Measurements from ENCODE around the gene GNAQ. TPM values are rescaled to one million over a fixed set of nuclear protein-coding genes. Genes with fewer than 3 reads are reported as not detected.

Gene GNAQ
- polyA plus RNA-seq, 3 donors: 8.3 to 51.0 (median 9.6) TPM

DNA sequence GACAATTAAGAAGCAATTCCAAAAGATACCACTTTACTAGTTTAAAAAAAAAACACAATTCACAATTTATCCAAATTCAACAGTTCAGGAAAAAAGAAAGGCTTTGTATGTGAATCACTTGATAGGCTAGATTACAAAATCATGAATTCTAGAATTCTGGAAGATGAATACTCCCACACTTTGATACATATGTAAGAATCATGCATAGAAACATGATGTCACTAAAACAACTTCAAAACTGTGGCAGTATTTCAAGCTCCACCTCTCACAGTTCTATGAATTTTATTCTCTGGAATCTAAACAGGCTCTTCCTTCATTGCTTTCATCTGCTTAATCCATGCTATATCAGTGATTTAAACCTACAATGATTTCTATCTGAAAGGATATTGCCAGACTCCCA is 51.0 kb downstream of the GNAQ start:
- no peak overlapping the region for H3K9ac ChIP-seq (ENCODE audit: insufficient read depth, low read length, poor library complexity, severe bottlenecking)
- DNase-seq: no peak
- Mint-ChIP-seq H3K9me3 (peaks cover 0 to 2% (median 0%) of the 10 kb centered on the region in 7 donors), H3K36me3 (peaks cover 5 to 22% of the 10 kb centered on the region in 2 donors), H3K4me1 (peaks cover 66% of the 10 kb centered on the region), H3K4me3 (no peak overlapping the region), H3K27me3 (ENCODE audit: low read depth in 3 of 3) (no peaks in the 10 kb centered on the region), H3K27ac (peak overlapping the region in 3 of 7 donors; percentile 32 to 50 (median 35))
- peak overlapping the region in 1 of 2 donors; percentile 74 for H3K27ac ChIP-seq (ENCODE audit: low read depth in 1 of 2, low read length in 2 of 2)
- H3K4me2 ChIP-seq (replicated peaks; ENCODE audit: extremely low read depth, low read length, poor library complexity, severe bottlenecking): no peak overlapping the region
- peaks cover 58 to 67% of the 10 kb centered on the region in 2 donors for H3K4me1 ChIP-seq (ENCODE audit: control insufficient read depth in 1 of 2, insufficient read depth in 2 of 2, low read length in 2 of 2)
- intact Hi-C loops (cut with micrococcal nuclease): no loop called here
- peaks cover 99% of the 10 kb centered on the region for H3K79me2 ChIP-seq (ENCODE audit: insufficient read depth, low read length)
- H3K27me3 ChIP-seq (ENCODE audit: control insufficient read depth in 2 of 2, insufficient read depth in 2 of 2, low read length in 2 of 2): no peaks in the 10 kb centered on the region
- TF ChIP-seq CTCF (IDR thresholded peaks at IDR 0.05): no peak
- H4K20me1 ChIP-seq (ENCODE audit: insufficient read depth, low read length): peaks cover 98% of the 10 kb centered on the region
- H3K36me3 ChIP-seq (replicated peaks in 1 of 2; ENCODE audit: control insufficient read depth in 1 of 2, insufficient read depth in 2 of 2, low read length in 2 of 2): no peaks in the 10 kb centered on the region
- H3K4me3 ChIP-seq (replicated peaks in 1 of 3; ENCODE audit: low read depth in 2 of 3, low read length in 3 of 3): no peak overlapping the region
- no peak overlapping the region for H2AFZ ChIP-seq (ENCODE audit: insufficient read depth, low read depth, low read length, poor library complexity, severe bottlenecking)
- no peaks in the 10 kb centered on the region for H3K9me3 ChIP-seq (replicated peaks in 1 of 2; ENCODE audit: control insufficient read depth in 1 of 2, insufficient read depth in 1 of 2, low read length in 2 of 2)

DNA sequence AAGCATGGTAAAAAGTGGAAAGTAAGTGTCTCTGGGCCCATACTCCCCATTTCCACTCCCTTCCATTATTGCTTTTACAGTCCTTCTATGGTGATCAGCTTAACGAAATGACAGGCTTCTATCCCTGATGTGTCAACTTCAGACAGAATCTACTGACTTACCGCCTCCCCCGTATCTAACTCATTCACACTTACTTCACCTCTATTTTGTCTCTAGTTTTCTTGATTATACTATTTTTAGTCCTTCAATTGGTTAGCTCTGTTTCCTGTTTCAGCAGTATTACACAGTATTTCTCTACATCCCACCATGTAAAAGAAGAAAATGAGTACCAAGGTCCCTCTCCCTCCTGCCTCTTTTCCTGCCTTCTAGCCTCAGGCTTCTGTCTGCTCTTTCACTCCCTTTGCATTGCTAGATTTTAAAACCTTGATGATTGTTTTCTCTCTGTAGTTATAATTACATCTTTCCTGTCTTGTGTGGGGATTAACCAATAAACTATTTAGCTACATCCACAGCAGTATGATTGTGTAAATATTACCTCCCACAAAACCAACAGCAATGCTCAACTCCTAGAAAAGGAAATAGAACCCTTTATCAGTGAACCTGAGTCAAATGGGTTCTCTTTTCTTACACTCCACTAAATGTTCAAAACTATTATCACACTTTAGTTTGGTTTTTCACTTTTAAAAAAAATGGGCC is 53.4 kb downstream of the GNAQ start:
- Mint-ChIP-seq H3K36me3 (peaks cover 6 to 11% of the 10 kb centered on the region in 2 donors), H3K9me3 (peaks cover 0 to 2% (median 0%) of the 10 kb centered on the region in 7 donors), H3K27ac (peak overlapping the region; percentile 59 to 94 (median 84)), H3K4me3 (peak overlapping the region in 1 of 2 donors; percentile 18), H3K27me3 (ENCODE audit: low read depth in 3 of 3) (no peaks in the 10 kb centered on the region), H3K4me1 (peaks cover 63% of the 10 kb centered on the region)
- H3K27ac ChIP-seq (ENCODE audit: low read depth in 1 of 2, low read length in 2 of 2): peak overlapping the region; percentile 52 to 71
- peaks cover 0 to 4% of the 10 kb centered on the region in 2 donors for H3K36me3 ChIP-seq (replicated peaks in 1 of 2; ENCODE audit: control insufficient read depth in 1 of 2, insufficient read depth in 2 of 2, low read length in 2 of 2)
- WGBS (ENCODE audit: insufficient coverage): 0% methylated on average over 1 of the region's 3 CpGs
- no peak overlapping the region for H3K9ac ChIP-seq (ENCODE audit: insufficient read depth, low read length, poor library complexity, severe bottlenecking)
- intact Hi-C loops (cut with micrococcal nuclease): loop anchor here (5.0 kb wide), 2 partner anchors 54 to 59 kb away; partner anchors contain the start of gene GNAQ (in 1 of the 2)
- H4K20me1 ChIP-seq (ENCODE audit: insufficient read depth, low read length): peaks cover 98% of the 10 kb centered on the region
- no peaks in the 10 kb centered on the region for H3K27me3 ChIP-seq (ENCODE audit: control insufficient read depth in 2 of 2, insufficient read depth in 2 of 2, low read length in 2 of 2)
- peaks cover 53 to 60% of the 10 kb centered on the region in 2 donors for H3K4me1 ChIP-seq (ENCODE audit: control insufficient read depth in 1 of 2, insufficient read depth in 2 of 2, low read length in 2 of 2)
- peak overlapping the region in 1 of 3 experiments; percentile 49 for H3K4me3 ChIP-seq (replicated peaks in 1 of 3; ENCODE audit: low read depth in 2 of 3, low read length in 3 of 3)
- no peak overlapping the region for H2AFZ ChIP-seq (ENCODE audit: insufficient read depth, low read depth, low read length, poor library complexity, severe bottlenecking)
- peaks cover 99% of the 10 kb centered on the region for H3K79me2 ChIP-seq (ENCODE audit: insufficient read depth, low read length)
- no peaks in the 10 kb centered on the region for H3K9me3 ChIP-seq (replicated peaks in 1 of 2; ENCODE audit: control insufficient read depth in 1 of 2, insufficient read depth in 1 of 2, low read length in 2 of 2)
- peak overlapping the region; percentile 59 for H3K4me2 ChIP-seq (replicated peaks; ENCODE audit: extremely low read depth, low read length, poor library complexity, severe bottlenecking)
- no peak for DNase-seq
- no peak for TF ChIP-seq CTCF (IDR thresholded peaks at IDR 0.05)

Data from CD14-positive monocyte (primary cell).